Left lung (tissue), 10 donors: Measurements from ENCODE around the gene DPCD. TPM values are rescaled to one million over a fixed set of nuclear protein-coding genes. Genes with fewer than 3 reads are reported as not detected.

Experiments
- ATAC-seq: fragments of 200-7000 bp; cut with Tn5 transposase; one replicate; pipeline ENCODE4 v1.9.1; 2020; ENCODE audit warnings: moderate library complexity
- DNase-seq, 4 donors: peaks; one replicate each; pipeline ENCODE4 v3.0.0-alpha.2; 2013 to 2020
- H3K27ac ChIP-seq, 2 donors: fragments of 200-600 bp; sonication (generic) in 1 of 2; one replicate each; pipeline versions ENCODE4 v1.5.0 to v1.8.0; 2020 to 2021
- H3K27me3 ChIP-seq, 2 donors: fragments of 200-600 bp; sonication (generic) in 1 of 2; one replicate each; pipeline versions ENCODE4 v1.5.0 to v1.8.0; 2020 to 2021
- H3K36me3 ChIP-seq, 2 donors: fragments of 200-600 bp; sonication (generic) in 1 of 2; one replicate each; pipeline versions ENCODE4 v1.5.0 to v1.8.0; 2020 to 2021
- H3K4me1 ChIP-seq, 2 donors: fragments of 200-600 bp; one replicate each; pipeline ENCODE4 v1.8.0; 2021
- H3K4me3 ChIP-seq, 2 donors: fragments of 200-600 bp; sonication (generic) in 1 of 2; one replicate each; pipeline versions ENCODE4 v1.5.0 to v1.8.0; 2020 to 2021; ENCODE audit warnings: mild to moderate bottlenecking in 1 of 2
- H3K9me3 ChIP-seq, 2 donors: fragments of 200-600 bp; sonication (generic) in 1 of 2; one replicate each; pipeline versions ENCODE4 v1.5.0 to v1.8.0; 2020 to 2021
- CTCF ChIP-seq, 2 donors: fragments of 200-600 bp; sonication (generic) in 1 of 2; IDR thresholded peaks; one replicate each; pipeline versions ENCODE4 v1.5.0 to v1.8.0; 2021; ENCODE audit warnings: antibody characterized with exemption in 2 of 2
- intact Hi-C, 2 donors: fragments of 100-400 bp; cut with DNase I; formaldehyde crosslinking; loops; one replicate each; pipeline versions ENCODE4 v1.11.2 to v1.14.2; 2022
- polyA plus RNA-seq, 6 donors: library from polyadenylated mRNA; unstranded; fragments of 120-200 nt; gene quantifications; one replicate each; pipeline ENCODE4 v1.2.1, GENCODE V29; 2013; ENCODE audit not compliant: insufficient read length in 6 of 6
- total RNA-seq, 2 donors: library from RNA; stranded (reverse); fragmentation: NEBNext Ultra II Directional; extraction: Animal tissue kit (Norgen Biotek cat#: 25700); gene quantifications; one replicate each; pipeline ENCODE4 v1.2.1, GENCODE V29; 2021
- donor health status: DM: no; HTN: yes; CAD: no.
- donor health status: DM: no; HTN: no; CAD: no.

Gene DPCD
- total and polyA plus RNA-seq, 8 donors: 13.5 to 36.1 (median 31.7) TPM

GRCh38 chr10:101560298-101561067, 27.6 kb upstream of the DPCD start:
- intact Hi-C loops: no loop called here
- no peak for ATAC-seq
- no peaks in the 10 kb centered on the region for H3K4me1 ChIP-seq

GRCh38 chr10:101561068-101561915, 26.8 kb upstream of the DPCD start:
- no peak overlapping the region for H3K27ac ChIP-seq
- DNase-seq (no peak), ATAC-seq (no peak)
- H3K4me1 ChIP-seq: peaks cover 0 to under 1% of the 10 kb centered on the region in 2 donors
- peaks cover 6 to 67% of the 10 kb centered on the region in 2 donors for H3K27me3 ChIP-seq
- H3K4me3 ChIP-seq: no peak overlapping the region
- no peak for TF ChIP-seq CTCF (IDR thresholded peaks at IDR 0.05)
- intact Hi-C loops: no loop called here
- no peaks in the 10 kb centered on the region for H3K36me3 ChIP-seq
- no peaks in the 10 kb centered on the region for H3K9me3 ChIP-seq

More at GRCh38 chr10:101560298-101561067, 27.6 kb upstream of the DPCD start:
- peaks cover 0 to 59% of the 10 kb centered on the region in 2 donors for H3K27me3 ChIP-seq
- no peak for DNase-seq
- H3K4me3 ChIP-seq: no peak overlapping the region
- H3K36me3 ChIP-seq: no peaks in the 10 kb centered on the region
- H3K27ac ChIP-seq: no peak overlapping the region
- TF ChIP-seq CTCF (IDR thresholded peaks at IDR 0.05): no peak
- H3K9me3 ChIP-seq: no peaks in the 10 kb centered on the region

- no peaks in the 10 kb centered on the region for H3K9me3 ChIP-seq
- DNase-seq (no peak), ATAC-seq (no peak)
- no peak overlapping the region for H3K27ac ChIP-seq
- H3K27me3 ChIP-seq: peaks cover 14 to 76% of the 10 kb centered on the region in 2 donors
- intact Hi-C loops: no loop called here
- H3K4me3 ChIP-seq: no peak overlapping the region
- peaks cover 0 to 6% of the 10 kb centered on the region in 2 donors for H3K4me1 ChIP-seq
- no peaks in the 10 kb centered on the region for H3K36me3 ChIP-seq
- TF ChIP-seq CTCF (IDR thresholded peaks at IDR 0.05): no peak
These were observed 25.9 kb upstream of the DPCD start for GRCh38 chr10:101562231-101562630.

DNA sequence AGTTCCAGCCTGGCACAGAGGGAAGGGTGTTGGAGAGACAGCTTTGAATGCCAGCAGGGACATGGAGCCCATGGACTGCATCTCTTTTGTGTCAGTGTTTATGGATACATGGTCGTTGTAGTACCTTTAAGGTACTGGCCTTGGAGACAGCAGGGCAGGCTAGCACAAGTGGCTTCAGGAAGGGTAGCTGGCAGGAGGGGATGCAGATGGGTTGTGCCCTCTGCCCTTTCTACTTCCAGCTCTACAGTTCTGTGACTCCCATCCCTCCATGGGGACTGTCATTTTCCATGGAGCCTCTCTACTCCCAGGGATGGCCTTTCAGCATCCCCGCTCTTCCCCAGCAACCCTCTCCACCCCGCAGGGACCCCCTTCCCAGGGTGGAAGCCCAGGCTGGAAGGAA, 25.1 kb upstream of the DPCD start:
- Histone ChIP-seq H3K27ac (no peak overlapping the region), H3K36me3 (no peaks in the 10 kb centered on the region), H3K4me1 (peaks cover 0 to 6% of the 10 kb centered on the region in 2 donors), H3K9me3 (no peaks in the 10 kb centered on the region), H3K27me3 (peaks cover 19 to 84% of the 10 kb centered on the region in 2 donors), H3K4me3 (no peak overlapping the region)
- ATAC-seq (no peak), DNase-seq (no peak)
- intact Hi-C loops: no loop called here
- no peak for TF ChIP-seq CTCF (IDR thresholded peaks at IDR 0.05)

GRCh38 chr10:101563497-101564040, 24.6 kb upstream of the DPCD start:
- no peaks in the 10 kb centered on the region for H3K36me3 ChIP-seq
- H3K9me3 ChIP-seq: no peaks in the 10 kb centered on the region
- H3K4me1 ChIP-seq: peaks cover 0 to 6% of the 10 kb centered on the region in 2 donors
- H3K27me3 ChIP-seq: peaks cover 19 to 90% of the 10 kb centered on the region in 2 donors
- no peak for TF ChIP-seq CTCF (IDR thresholded peaks at IDR 0.05)
- H3K27ac ChIP-seq: no peak overlapping the region
- H3K4me3 ChIP-seq: no peak overlapping the region
- intact Hi-C loops: no loop called here
- DNase-seq: no peak
- no peak for ATAC-seq
